Measurements from ENCODE around the gene PPP2R3A.
"Not testable (repeated sequence)": the region's sequence is repeated elsewhere in the genome, so short reads cannot be mapped to it uniquely, and the experiment has no call there.

PPP2R3A gene

DNA sequence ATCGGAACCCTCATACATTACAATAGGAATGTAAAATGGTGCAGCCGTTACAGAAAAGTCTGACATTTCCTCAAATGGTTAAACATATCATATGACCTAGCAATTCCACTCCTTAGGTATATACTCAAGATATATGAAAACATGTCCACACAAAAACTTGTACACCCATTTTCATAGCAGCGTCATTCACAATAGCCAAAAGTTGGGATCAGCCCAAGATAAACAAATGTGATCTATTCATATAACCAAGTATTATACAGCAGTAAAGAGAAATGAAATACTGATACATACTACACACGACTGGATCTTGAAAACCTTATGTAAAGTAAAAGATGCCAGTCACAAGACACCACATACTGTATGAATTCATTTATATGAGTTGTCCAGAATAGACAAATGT is 128.2 kb downstream of the PPP2R3A start:
- DNase-seq (ENCODE audit: low read depth, low spot score), result no peak

DNA sequence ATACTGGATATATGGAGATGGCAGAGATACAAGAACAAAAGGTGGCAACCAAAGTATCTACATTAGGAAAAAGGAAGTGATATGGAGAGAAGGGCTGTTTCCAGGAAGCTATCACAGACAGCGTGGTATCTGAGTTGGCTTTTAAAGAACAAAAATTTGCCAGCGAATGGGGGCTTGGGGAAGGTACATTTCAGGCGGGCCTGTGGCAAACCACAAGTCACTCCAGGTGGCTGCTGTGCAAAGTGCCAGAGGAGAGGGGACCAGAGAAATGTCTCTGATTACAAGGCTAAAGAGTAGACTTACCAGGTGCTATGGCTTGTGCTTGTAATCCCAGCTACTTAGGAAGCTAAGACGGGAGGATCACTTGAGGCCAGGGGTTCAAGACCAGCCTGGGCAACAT is 139.5 kb downstream of the PPP2R3A start:
- no peak for DNase-seq (ENCODE audit: low read depth, low spot score)

DNA sequence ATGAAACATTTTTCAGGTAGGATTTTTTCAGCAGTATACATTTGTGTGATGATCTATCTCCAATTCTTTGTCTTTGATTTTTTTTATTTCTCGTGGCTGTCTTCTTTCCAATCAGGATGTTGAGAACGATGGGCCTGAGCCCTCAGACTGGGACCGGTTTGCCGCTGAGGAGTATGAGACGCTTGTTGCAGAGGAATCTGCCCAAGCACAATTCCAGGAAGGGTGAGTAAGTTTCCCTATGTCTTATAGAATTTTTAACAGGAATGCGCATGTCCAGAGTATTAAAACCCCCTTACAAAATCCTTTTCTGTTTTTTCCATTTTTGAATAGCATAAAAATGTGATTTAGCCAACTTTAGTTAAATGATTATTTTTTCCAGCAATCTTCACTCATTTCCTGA is 140.6 kb downstream of the PPP2R3A start:
- no peak for DNase-seq (ENCODE audit: low read depth, low spot score)

DNA sequence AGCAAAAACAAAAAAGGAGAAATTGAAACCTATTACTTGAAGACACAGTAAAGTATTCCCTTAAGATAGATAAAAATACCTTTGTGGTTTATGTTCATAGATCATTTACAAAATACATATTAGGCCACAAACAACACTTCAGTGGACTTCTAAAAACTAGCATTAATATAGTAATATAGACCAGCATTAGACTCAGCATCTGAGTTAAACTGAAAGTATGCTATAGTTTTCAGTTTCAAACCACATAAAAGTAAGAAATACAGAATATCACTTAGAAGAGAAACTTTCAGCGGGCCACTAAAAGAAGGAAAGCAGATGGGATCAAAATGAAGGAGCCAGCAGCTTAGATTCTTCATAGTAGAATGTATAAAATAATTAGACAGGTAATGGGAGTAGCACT is 144.0 kb downstream of the PPP2R3A start:
- no peak for DNase-seq (ENCODE audit: low read depth, low spot score)

DNA sequence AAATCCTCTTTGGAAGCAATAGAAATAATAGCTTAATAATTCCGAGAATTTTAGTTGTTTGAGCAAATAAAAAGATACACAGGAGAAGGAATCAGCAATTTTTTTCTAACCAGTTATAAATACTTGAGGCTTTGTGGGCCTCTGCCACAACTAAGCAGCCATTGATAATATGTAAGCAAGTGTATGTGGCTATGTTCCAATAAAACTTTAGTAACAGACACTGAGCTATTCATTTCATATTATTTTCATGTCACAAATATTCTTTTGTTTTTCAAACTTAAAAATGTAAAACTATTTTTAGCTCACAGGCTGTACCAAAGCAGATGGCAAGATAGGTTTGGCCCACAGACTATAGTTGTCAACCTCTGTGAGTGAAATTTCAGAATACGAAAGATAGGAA is 145.0 kb downstream of the PPP2R3A start:
- DNase-seq (ENCODE audit: low read depth, low spot score), result no peak

DNA sequence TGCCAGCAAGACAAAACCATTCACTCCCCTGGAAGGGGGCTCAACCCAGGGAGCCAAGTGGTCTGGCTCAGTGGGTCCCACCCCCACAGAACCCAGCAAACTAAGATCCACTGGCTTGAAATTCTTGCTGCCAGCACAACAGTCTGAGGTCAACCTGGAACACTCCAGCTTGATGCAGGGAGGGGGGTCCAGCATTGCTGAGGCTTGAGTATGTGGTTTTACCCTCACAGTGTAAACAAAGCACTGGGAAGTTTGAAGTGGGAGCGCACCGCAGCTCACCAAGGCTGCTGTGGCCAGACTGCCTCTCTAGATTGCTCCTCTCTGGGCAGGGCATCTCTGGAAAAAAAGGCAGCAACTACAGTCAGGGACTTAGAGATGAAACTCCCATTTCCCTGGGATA is 148.9 kb downstream of the PPP2R3A start:
- no peak for DNase-seq (ENCODE audit: low read depth, low spot score)

DNA sequence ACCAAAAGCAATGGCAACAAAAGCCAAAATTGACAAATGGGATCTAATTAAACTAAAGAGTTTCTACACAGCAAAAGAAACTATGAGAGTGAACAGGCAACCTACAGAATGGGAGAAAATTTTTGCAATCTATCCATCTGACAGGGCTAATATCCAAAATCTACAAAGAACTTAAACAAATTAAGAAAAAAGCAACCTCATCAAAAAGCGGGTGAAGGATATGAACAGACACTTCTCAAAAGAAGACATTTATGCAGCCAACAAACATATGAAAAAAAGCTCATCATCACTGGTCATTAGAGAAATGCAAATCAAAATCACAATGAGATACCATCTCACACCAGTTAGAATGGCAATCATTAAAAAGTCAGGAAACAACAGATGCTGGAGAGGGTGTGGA is 153.8 kb downstream of the PPP2R3A start:
- DNase-seq (ENCODE audit: low read depth, low spot score), result not testable (repeated sequence)

DNA sequence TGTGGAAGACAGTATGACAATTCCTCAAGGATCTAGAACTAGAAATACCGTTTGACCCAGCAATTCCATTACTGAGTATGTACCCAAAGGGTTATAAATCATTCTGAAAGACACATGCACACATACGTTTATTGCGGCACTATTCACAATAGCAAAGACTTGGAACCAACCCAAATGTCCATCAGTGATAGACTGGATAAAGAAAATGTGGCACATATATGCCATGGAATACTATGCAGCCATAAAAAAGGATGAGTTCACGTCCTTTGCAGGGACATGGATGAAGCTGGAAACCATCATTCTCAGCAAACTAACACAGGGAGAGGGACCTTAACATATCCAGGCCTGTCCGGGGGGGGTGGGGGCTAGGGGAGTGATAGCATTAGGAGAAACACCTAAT is 154.3 kb downstream of the PPP2R3A start:
- DNase-seq (ENCODE audit: low read depth, low spot score), result not testable (repeated sequence)

DNA sequence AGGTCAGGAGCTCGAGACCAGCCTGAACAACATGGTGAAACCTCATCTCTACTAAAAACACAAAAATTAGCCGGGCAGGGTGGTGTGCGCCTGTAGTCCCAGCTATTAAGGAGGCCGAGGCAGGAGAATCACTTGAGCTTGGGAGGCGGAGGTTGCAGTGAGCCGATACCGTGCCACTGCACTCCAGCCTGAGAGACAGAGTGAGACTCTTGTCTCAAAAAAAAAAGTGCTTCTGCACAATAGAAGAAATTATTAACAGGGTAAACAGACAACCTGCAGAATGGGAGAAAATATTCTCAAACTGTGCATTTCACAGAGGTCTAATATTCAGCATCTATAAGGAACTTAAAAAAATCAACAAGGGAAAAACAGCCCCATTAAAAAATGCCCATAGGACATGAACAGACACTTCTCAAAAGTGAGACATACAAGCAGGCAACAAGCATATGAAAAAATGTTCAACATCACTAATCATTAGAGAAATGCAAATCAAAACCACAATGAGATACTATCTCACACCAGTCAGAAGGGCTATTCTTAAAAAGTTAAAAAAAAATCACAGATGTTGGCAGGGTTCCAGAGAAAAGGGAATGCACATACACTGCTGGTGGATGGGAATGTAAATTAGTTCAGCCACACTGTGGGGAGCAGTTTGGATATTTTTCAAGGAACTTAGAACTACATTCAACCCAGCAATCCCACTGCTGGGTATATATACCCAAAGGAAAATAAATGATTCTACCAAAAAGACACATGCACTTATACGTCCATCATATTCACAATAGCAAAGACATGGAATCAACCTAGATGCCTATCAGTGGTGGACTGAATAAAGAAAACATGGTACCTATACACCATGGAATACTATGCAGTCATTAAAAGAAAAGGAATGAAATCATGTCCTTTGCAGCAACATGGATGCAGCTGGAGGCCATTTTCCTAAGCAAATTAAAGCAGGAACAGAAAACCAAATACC is 155.1 kb downstream of the PPP2R3A start:
- DNase-seq (ENCODE audit: low read depth, low spot score), result no peak

DNA sequence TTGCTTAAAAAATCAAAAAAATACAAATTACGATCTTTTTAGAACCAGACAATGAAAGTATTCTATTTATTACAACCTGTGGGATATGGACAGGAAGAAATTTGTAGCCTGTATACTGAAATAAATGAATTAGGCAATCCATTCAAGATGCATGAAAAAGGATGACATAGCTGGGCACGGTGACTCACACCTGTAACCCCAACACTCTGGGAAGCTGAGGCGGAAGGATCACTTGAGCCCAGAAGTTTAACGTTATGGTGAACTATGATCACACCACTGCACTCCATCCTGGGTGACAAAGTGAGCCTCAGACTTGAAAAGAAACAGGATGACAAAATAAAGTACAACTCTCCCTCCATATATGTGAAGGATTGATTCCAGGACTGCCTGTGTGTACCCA is 156.5 kb downstream of the PPP2R3A start:
- no peak for DNase-seq (ENCODE audit: low read depth, low spot score)

DNA sequence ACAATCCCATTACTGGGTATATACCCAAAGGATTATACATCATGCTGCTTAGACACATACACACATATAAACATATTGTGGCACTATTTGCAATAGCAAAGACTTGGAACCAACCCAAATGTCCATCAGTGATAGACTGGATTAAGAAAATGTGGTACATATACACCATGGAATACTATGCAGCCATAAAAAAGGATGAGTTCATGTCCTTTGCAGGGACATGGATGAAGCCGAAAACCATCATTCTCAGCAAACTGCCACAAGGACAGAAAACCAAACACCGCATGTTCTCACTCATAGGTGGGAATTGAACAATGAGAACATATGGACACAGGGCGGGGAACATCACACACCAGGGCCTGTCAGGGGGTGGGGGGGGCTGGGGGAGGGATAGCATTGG is 166.1 kb downstream of the PPP2R3A start:
- DNase-seq (ENCODE audit: low read depth, low spot score), result not testable (repeated sequence)

DNA sequence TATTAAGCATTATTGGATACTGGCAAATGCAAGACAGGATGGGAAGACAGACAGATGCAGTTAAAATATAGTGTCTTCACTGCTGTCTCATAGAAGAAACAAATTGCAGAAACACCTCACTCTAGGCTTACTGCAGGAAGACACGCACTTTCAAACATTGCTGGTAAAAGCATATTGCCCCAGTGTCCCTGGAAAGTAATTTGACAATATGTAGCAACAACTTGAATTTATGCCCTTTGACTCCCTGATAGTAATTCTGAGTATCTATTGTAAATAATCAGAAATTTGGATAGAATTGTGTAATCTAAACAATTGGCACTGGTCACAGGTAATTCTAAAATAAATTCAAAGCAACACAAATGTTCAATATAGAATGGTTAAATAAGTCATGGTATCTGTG is 168.6 kb downstream of the PPP2R3A start:
- DNase-seq (ENCODE audit: low read depth, low spot score), result no peak

DNA sequence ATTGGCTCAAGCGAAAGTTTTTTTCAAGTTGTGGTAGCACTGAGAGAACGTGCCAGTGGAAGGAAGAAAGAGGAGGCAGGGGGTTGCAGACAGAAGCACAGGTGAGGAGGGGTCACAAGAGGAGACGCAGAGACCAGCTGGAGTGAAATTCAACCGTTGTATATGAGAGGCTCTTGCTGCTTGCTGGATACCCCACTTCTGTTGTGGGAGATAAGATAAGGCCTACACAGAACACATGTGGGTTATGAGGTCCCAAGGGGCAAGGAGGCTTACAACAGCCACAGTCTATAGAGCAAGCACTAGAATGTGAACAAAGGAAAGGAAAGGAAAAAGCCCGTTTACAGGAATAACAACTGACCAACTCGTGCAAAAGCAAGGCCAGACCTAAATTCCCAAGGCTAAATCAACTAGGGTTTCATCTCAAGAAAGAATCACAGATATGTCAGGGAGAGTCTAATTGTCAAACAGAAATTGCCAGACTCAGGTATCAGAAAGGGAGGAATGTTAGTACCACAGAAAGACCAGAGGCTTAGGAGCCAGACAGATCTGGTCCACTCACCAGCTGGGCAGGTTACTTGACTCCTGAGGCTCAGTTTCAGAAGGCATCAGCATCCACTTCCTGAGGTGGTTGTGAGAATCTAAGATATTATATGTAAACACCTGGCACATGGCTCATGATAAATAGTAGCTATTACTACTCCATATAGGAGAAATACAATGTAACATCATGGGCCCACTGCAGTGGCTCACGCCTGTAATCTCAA is 169.7 kb downstream of the PPP2R3A start:
- no peak for DNase-seq (ENCODE audit: low read depth, low spot score)

DNA sequence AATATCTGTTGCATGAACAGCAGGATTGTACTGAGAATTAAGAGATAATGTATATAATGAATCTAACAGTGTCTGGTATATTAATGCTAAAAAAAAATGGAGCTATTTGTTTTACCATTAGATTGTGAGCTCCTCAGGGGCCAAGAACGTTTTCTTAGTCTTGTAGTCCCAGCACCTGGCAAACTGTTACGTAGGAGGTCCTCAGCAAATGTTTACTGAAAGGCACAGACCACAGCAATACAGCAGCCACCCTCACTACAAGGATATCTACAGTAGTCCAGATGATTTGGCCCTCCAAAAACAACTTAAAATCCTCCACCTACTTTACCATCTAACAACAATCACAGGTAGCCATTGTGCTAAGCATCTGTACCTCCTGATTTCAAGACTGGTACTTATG is 170.9 kb downstream of the PPP2R3A start:
- DNase-seq (ENCODE audit: low read depth, low spot score), result no peak

DNA sequence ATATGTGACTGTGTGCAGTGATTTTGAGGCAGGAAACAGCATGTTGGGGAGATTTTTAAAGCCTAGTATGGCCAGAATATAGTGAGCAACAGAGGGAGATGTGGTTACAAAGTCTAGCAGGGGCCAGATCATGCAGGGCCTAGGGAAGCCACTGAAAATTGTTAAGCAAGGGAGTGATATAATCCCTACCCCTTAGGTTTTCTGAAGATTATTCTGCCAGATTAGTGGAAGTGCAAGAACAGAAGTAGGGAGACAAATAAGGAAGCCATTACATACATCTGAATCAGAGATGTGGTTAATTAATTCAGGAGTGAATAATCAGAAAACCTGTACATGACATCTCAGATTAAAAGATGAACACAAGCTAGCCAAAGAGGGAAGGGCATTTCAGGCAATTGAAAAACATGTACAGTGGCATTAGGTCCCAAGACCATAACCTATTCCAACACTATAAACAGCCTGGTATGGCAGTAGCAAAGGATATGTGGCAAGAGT is 175.8 kb downstream of the PPP2R3A start:
- DNase-seq (ENCODE audit: low read depth, low spot score), result no peak

DNA sequence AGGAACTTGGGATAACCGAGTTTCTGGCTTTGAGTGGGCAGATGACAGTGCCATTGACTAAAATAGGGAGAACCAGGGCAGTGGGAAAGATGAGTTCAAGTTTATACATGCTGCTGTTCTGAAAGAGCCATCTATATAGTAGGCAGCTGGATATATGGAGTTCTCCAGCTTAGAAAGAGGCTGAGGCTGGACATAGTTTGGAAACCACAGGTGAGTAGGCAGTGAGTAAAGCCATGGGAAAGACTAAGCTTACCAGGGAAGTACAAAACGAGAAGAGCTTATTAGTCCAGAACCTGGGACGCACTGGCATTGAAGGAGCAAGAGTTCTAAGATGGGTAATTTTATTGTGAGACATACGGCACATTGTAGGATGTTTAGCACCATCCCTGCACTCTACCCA is 176.4 kb downstream of the PPP2R3A start:
- DNase-seq (ENCODE audit: low read depth, low spot score), result no peak

DNA sequence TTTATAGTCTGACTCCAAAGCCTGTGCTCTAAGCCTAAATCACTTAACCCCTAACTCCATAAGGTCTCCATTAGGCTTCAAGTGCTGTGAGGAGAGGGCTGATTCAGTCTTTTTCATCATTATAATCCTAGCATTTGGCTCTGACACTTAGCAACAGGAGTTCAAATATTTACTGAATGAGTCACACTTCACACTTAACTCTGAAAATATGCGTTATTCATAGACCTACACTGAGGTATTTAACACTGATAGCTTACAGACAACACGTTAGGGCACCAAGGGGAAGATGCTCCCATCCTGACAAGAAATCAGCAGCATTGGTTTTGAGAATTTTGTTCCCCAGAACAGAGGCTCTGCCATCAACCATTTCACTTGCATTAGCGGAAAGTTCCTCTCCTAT is 177.1 kb downstream of the PPP2R3A start:
- no peak for DNase-seq (ENCODE audit: low read depth, low spot score)

DNA sequence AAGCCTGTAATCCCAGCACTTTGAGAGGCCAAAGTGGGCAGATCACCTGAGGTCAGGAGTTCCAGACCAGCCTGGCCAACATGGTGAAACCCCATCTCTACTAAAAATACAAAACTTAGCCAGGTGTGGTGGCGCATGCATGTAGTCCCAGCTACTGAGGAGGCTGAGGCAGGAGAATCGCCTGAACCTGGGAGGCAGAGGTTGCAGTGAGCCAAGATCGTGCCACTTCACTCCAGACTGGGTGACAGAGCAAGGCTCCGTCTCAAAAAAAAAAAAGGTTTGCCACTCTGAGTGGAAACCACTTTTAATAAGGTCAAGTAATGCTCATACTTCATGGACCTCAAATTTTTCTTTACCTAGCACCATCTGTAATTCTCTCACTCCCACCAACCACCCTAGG is 178.9 kb downstream of the PPP2R3A start:
- DNase-seq (ENCODE audit: low read depth, low spot score), result not testable (repeated sequence)

DNA sequence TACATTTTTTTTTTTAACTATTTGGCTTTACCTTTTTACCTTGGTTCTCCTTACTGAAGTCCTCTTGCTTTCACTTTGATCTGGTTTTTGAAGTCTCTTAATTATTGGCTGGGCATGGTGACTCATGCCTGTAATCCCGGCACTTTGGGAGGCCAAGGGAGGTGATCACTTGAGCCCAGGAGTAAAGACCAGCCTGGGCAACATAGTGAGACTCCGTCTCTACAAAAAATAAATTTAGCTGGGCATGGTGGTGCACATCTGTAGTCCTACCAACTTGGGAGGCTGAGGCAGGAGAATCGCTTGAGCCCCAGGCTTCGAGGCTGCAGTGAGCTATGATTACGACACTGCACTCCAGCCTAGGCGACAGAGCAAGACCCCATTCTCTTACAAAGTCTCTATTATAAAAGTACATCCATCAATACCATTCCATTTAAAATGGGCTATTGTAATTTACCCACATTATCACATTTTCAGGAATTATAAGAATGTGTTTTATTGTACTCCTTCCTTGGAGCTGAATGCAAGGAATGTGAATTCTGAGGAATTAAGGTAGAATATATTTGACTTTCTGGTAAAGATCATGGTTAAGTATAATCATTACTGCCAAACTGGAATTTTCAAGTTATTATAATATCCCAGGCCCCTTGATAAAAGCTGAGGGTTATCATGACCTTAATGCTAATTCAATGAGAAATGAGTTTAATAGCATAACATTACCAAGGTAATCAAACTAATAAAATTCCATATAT is 181.6 kb downstream of the PPP2R3A start:
- DNase-seq (ENCODE audit: low read depth, low spot score), result no peak

DNA sequence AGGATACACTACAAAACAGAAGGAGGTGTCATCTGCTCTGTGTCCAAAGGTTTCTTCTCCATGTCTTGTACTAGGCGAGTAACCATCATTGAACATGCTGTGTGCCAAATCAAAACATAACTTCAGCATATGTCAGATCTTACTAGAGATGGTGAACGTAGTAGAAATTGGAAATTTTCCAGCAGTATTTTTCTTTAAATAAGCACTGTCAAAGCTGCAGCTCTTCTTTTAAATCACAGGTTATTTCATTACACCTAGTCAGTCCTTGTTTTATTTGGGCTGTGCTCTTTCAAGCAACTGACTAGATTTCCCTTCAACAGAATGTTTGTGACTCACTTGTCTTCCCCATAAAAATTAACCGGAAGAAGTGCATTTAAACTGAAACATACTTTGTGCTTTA is 184.1 kb downstream of the PPP2R3A start:
- no peak for DNase-seq (ENCODE audit: low read depth, low spot score)

DNA sequence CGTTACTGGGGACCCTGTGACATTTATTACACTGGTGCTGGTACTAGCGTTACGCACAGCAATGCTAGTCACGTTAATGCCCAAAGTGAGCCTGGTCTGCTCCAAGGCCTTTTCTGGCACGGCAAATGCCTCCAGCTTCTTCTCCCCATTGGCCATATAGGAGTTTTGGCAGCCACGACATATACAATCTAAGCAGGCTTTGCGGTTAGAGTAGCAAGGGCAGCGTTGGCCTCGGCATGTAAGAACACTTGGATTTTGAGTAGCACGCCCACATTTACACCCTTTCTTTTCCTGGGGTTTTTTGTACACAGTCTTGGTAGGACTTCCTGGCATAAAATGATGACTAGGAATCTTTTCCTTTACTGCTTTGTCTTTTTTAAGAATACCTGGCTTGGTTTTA is 185.7 kb downstream of the PPP2R3A start:
- no peak for DNase-seq (ENCODE audit: low read depth, low spot score)
